Tongue (tissue), 2 donors: ENCODE data around the gene PDCD1. TPM values are rescaled to one million over a fixed set of nuclear protein-coding genes. Genes with fewer than 3 reads are reported as not detected.

Source experiments
- DNase-seq: peaks from one replicate; pipeline ENCODE4 v3.0.0-alpha.2; 2015
- total RNA-seq: library from RNA; depleted of rRNA; stranded (reverse); fragments of >200 nt; gene quantifications from one replicate; pipeline ENCODE4 v1.2.3, GENCODE V29; 2014

Gene PDCD1
- total RNA-seq, 1 donor from 2014 or later: not detected

GRCh38 chr2:241852116-241852980 is 6.3 kb downstream of the PDCD1 start:
- DNase-seq: no peak

GRCh38 chr2:241851325-241852115 is 7.2 kb downstream of the PDCD1 start:
- no peak for DNase-seq

- no peak for DNase-seq
Observed at GRCh38 chr2:241850544-241851324, 8.0 kb downstream of the PDCD1 start.

GRCh38 chr2:241849616-241850543 is 8.8 kb downstream of the PDCD1 start:
- DNase-seq: no peak

- DNase-seq: no peak
Observed at GRCh38 chr2:241848761-241849615, 9.7 kb downstream of the PDCD1 start.

GRCh38 chr2:241846406-241846805 is 12.3 kb downstream of the PDCD1 start:
- DNase-seq: no peak

- DNase-seq: peak; percentile 11
Observed at GRCh38 chr2:241844831-241845578, 13.7 kb downstream of the PDCD1 start.

GRCh38 chr2:241844066-241844728 is 14.5 kb downstream of the PDCD1 start:
- DNase-seq: peak; percentile 88

GRCh38 chr2:241843321-241844065 is 15.2 kb downstream of the PDCD1 start:
- no peak for DNase-seq

GRCh38 chr2:241842620-241843211 is 16.0 kb downstream of the PDCD1 start:
- DNase-seq: peak; percentile 16

- no peak for DNase-seq
Observed at GRCh38 chr2:241842067-241842415, 16.7 kb downstream of the PDCD1 start.

- DNase-seq: no peak
Observed at GRCh38 chr2:241841181-241842066, 17.3 kb downstream of the PDCD1 start.

GRCh38 chr2:241837197-241837965 is 21.3 kb downstream of the PDCD1 start:
- no peak for DNase-seq

- no peak for DNase-seq
Observed at GRCh38 chr2:241836292-241836691, 22.4 kb downstream of the PDCD1 start.

GRCh38 chr2:241835611-241836010 is 23.1 kb downstream of the PDCD1 start:
- no peak for DNase-seq
